Subcutaneous abdominal adipose tissue (tissue), 5 donors: ENCODE results near the gene RCAN2.

ENCODE experiments used
- H3K27ac ChIP-seq: one replicate; pipeline ENCODE4 v1.7.0; 2013; ENCODE audit warnings: low read depth, mild to moderate bottlenecking, inconsistent platforms, low read length, moderate library complexity
- H3K27me3 ChIP-seq, 5 donors: one replicate each; pipeline ENCODE4 v1.7.0; 2013; ENCODE audit warnings: low read length in 5 of 5, inconsistent platforms in 1 of 5; ENCODE audit not compliant: control insufficient read depth in 5 of 5, insufficient read depth in 4 of 5
- H3K36me3 ChIP-seq, 5 donors: one replicate each; pipeline ENCODE4 v1.7.0; 2013; ENCODE audit warnings: low read length in 5 of 5; ENCODE audit not compliant: control insufficient read depth in 5 of 5, insufficient read depth in 5 of 5
- H3K4me1 ChIP-seq, 5 donors: one replicate each; pipeline ENCODE4 v1.7.0; 2013; ENCODE audit warnings: low read length in 5 of 5, mild to moderate bottlenecking in 3 of 5, moderate library complexity in 1 of 5; ENCODE audit not compliant: control insufficient read depth in 5 of 5, insufficient read depth in 5 of 5
- H3K4me3 ChIP-seq, 5 donors: one replicate each; pipeline ENCODE4 v1.7.0; 2013; ENCODE audit warnings: low read length in 5 of 5, low read depth in 1 of 5
- H3K9ac ChIP-seq, 5 donors: one replicate each; pipeline ENCODE4 v1.7.0; 2013; ENCODE audit warnings: low read length in 5 of 5, mild to moderate bottlenecking in 4 of 5, moderate library complexity in 3 of 5
- H3K9me3 ChIP-seq, 5 donors: one replicate each; pipeline ENCODE4 v1.7.0; 2013; ENCODE audit warnings: low read length in 5 of 5; ENCODE audit not compliant: control insufficient read depth in 5 of 5
- donor health status: healthy.
- donor health status: healthy.
- donor health status: healthy.
- donor health status: healthy.
- donor health status: healthy.

Gene RCAN2

DNA sequence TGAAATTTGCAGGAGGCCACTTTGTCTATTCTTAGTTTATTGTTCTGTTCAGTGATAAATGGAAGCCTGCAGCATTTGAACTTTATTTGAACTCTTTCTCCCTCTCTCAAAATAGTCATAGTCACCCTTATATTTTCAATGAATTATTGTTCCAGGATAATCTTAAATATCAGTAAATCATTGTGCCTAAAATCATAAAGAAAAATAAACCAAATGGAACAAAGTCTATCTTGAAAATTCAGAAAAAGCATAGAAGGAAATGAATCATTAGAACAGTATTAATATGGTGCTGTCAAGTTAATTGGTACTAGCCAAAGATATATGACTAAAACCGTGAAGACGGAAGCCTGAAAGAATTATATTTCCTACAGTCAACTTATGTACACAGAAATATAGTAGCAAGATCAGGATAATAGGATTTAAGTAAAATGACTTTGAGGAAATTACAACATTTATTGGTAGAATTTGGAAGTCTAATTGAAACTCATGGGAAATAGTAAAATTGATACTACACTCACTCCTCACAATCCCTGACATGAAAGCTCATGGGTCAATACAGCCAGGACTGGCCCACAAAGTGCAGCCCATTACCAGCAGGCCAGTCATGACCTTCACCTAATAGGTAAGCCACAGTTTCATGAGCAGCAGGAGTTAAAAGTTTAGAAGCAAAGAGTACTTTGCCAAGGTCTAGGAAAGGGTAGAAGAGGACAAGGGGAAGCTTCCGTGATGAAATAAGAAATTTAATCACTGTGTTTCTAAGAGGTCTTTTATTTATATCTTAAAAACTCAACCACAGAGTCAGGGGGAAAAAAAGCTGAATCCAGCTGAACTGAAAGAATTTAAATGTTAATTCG, 200.6 kb downstream of the RCAN2 start:
- no peaks in the 10 kb centered on the region for H3K36me3 ChIP-seq
- H3K27ac ChIP-seq: no peak overlapping the region
- no peak overlapping the region for H3K9ac ChIP-seq

GRCh38 chr6:46289898-46290297, 201.4 kb downstream of the RCAN2 start:
- Histone ChIP-seq H3K4me3 (no peak overlapping the region), H3K9ac (no peak overlapping the region), H3K9me3 (no peaks in the 10 kb centered on the region), H3K27me3 (no peaks in the 10 kb centered on the region), H3K36me3 (no peaks in the 10 kb centered on the region), H3K27ac (no peak overlapping the region), H3K4me1 (peaks cover 0 to 13% (median 0%) of the 10 kb centered on the region in 5 donors)

More for the DNA sequence above, 200.6 kb downstream of the RCAN2 start:
- H3K4me1 ChIP-seq: peaks cover 0 to 13% (median 0%) of the 10 kb centered on the region in 5 donors
- no peaks in the 10 kb centered on the region for H3K9me3 ChIP-seq
- no peaks in the 10 kb centered on the region for H3K27me3 ChIP-seq
- H3K4me3 ChIP-seq: no peak overlapping the region

DNA sequence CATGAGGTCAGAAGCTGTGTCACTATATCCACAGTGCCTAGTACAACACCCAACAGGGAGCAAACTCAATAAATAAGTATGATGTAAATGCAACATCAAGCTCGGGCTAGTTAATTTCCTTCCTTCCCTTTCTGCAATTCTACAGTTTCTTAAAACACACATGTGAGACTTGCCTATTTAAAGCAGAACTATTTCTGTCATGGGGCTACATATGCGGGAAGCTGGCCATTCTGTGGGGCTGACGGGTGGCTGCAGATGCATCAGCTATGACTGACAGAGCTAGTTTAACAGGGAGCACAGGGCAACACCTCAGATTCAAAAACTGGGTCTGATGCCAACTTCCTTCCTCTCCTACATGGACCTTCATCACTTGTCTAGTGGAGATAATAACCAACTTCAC, 202.4 kb downstream of the RCAN2 start:
- Histone ChIP-seq H3K27ac (no peak overlapping the region), H3K36me3 (no peaks in the 10 kb centered on the region), H3K4me1 (peaks cover 0 to 18% (median 0%) of the 10 kb centered on the region in 5 donors), H3K9me3 (no peaks in the 10 kb centered on the region), H3K9ac (no peak overlapping the region), H3K4me3 (no peak overlapping the region), H3K27me3 (no peaks in the 10 kb centered on the region)

DNA sequence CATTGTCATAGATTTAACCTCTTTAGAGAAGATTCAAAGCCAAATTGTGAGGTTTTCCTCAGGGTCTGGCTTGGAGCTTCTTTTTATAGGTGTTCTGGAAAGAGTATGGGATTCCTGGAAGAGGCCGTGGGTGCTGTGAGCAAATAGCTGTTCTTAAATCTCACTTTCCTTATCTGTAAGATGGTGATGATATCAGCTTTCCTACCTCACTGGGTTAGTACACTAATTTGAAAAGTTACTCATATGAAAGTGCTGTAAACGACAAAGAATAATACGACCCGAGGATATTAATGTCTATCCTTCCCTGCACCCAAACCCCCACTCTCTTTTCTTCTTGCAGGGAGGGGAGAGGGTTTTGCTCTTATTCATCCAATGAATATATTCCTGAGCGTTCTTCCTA, 203.6 kb downstream of the RCAN2 start:
- H3K4me1 ChIP-seq: peaks cover 0 to 18% (median 0%) of the 10 kb centered on the region in 5 donors
- H3K27ac ChIP-seq: no peak overlapping the region
- no peaks in the 10 kb centered on the region for H3K9me3 ChIP-seq

DNA sequence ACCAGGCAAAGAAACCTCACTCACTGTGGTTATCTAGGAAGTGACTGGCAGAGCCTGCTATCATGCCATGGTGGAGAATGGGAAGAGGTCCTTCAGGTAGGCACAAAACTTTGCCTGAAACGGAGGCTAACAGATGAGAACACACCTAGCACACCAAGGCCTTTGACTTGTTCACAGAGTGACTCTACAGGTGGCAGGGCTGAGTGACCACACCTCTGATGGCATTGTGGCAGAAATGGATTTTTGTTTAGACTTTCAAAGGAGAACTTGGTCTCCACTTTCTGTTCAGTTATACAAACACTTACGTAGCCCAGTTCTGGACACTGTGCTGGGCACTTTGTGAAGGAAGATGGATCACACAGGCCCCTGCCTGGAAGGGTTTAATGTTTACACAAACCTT, 204.2 kb downstream of the RCAN2 start:
- Histone ChIP-seq H3K36me3 (no peaks in the 10 kb centered on the region), H3K27ac (no peak overlapping the region), H3K4me1 (peaks cover 0 to 18% (median 0%) of the 10 kb centered on the region in 5 donors), H3K9ac (no peak overlapping the region), H3K27me3 (no peaks in the 10 kb centered on the region), H3K9me3 (no peaks in the 10 kb centered on the region), H3K4me3 (no peak overlapping the region)

More for the DNA sequence above, 203.6 kb downstream of the RCAN2 start:
- Histone ChIP-seq H3K9ac (no peak overlapping the region), H3K36me3 (no peaks in the 10 kb centered on the region), H3K4me3 (no peak overlapping the region), H3K27me3 (no peaks in the 10 kb centered on the region)

GRCh38 chr6:46284475-46284874, 206.8 kb downstream of the RCAN2 start:
- H3K27me3 ChIP-seq: no peaks in the 10 kb centered on the region
- no peak overlapping the region for H3K9ac ChIP-seq
- no peak overlapping the region for H3K27ac ChIP-seq
- no peaks in the 10 kb centered on the region for H3K36me3 ChIP-seq
- no peaks in the 10 kb centered on the region for H3K9me3 ChIP-seq
- H3K4me3 ChIP-seq: no peak overlapping the region
- peaks cover 0 to 18% (median 0%) of the 10 kb centered on the region in 5 donors for H3K4me1 ChIP-seq

DNA sequence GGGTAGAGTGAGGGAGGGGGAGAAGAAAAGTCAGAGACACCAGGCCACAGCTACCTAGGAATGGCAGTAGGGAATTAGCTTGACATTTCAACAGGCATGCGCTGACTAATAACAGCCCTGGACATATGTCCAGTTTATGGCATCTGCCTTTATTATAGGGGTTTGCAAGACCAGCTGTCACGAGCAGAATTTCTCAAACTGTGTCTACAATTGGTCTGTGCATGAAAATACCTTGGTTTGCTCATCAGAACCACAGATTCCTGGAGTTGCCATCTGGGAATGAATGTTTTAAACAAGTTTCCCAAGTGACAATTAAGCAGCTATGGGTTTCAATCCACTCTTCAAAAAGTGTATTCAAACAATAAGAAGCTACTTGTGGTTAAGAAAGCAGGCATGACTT, 210.1 kb downstream of the RCAN2 start:
- no peaks in the 10 kb centered on the region for H3K27me3 ChIP-seq
- peaks cover 0 to 23% (median 0%) of the 10 kb centered on the region in 5 donors for H3K4me1 ChIP-seq
- no peak overlapping the region for H3K9ac ChIP-seq
- no peak overlapping the region for H3K27ac ChIP-seq
- no peak overlapping the region for H3K4me3 ChIP-seq
- H3K36me3 ChIP-seq: no peaks in the 10 kb centered on the region
- H3K9me3 ChIP-seq: no peaks in the 10 kb centered on the region

DNA sequence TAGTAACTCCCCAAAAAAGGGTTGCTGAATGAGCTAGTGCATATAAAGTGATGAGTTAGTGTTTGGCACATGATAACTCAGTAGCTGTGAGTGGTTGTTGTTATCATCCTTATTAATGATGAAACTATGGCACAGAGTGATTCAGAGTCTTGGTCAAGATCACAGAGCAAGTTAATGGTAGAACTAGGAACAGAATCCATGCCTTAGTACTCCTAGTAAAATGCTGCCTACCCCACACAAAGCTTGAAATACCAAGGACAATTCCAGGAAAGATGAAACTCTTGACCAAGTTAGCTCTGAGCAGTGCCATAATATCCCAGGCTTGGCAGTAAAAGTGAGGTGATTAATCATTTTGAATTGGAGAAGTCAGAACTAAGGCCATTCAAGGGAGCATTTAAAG, 211.4 kb downstream of the RCAN2 start:
- Histone ChIP-seq H3K4me3 (no peak overlapping the region), H3K4me1 (peaks cover 0 to 20% (median 0%) of the 10 kb centered on the region in 5 donors), H3K9ac (no peak overlapping the region), H3K27ac (no peak overlapping the region), H3K27me3 (no peaks in the 10 kb centered on the region), H3K36me3 (no peaks in the 10 kb centered on the region), H3K9me3 (no peaks in the 10 kb centered on the region)

DNA sequence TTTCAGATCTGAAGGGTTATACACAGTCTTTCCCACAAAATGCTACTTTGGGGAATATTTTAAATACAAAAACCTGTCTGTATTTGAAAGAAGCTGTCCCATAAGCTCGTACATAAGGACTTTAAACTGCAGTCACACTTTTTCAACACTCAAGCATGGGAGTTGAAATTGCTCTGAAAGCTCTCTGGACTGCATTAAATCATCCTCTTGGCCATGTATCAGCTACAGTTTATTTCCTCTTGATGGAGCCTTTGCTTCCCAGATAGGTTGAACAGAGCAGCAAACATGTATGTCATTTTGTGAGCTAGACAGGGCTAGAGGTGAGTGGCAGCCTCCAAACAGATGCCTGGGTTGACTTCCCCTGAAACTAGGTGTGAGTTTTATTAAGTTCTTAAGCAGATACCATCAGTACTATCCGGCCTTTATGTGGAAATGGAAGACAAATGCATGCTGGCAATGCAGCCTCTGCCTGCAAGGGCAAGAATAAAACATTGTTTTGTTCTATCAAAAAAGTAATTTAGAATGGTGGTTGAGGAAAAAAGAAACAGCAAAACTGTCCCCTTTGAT, 214.6 kb downstream of the RCAN2 start:
- Histone ChIP-seq H3K4me1 (peaks cover 0 to 21% (median 5%) of the 10 kb centered on the region in 5 donors), H3K9ac (no peak overlapping the region), H3K27ac (no peak overlapping the region), H3K36me3 (no peaks in the 10 kb centered on the region), H3K4me3 (no peak overlapping the region), H3K27me3 (no peaks in the 10 kb centered on the region), H3K9me3 (no peaks in the 10 kb centered on the region)

DNA sequence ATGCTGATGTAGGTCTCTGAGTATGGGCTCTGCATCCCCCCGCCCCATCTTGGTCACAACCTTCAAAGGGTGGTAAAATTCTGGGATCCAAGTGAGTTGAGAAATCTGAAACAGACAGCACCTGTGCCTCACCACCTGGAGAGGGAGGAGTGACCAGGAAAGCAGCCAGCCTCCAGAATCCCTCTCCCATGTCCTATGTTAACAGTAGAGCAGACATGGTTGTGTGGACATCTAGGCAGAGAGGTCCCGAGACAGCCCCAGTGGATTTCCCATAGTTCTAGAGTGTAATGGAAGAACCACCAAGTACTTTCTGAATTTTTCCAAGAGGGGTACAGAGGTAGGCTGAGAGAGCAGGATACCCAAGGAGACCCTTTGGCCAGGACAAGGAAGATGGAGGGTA, 216.7 kb downstream of the RCAN2 start:
- no peak overlapping the region for H3K27ac ChIP-seq
- H3K4me3 ChIP-seq: no peak overlapping the region
- H3K9me3 ChIP-seq: no peaks in the 10 kb centered on the region
- peaks cover 0 to 14% (median 5%) of the 10 kb centered on the region in 5 donors for H3K4me1 ChIP-seq
- H3K36me3 ChIP-seq: no peaks in the 10 kb centered on the region
- no peaks in the 10 kb centered on the region for H3K27me3 ChIP-seq
- H3K9ac ChIP-seq: no peak overlapping the region
